GM19397 (cell line): ENCODE data around the gene ABCB8.

Experiments
- ATAC-seq: cut with Tn5 transposase; IDR thresholded peaks from one replicate; pipeline ENCODE4 v1.9.1; 2021; ENCODE audit warnings: mild to moderate bottlenecking, moderate library complexity; ENCODE audit not compliant: unreplicated experiment

Gene ABCB8

DNA sequence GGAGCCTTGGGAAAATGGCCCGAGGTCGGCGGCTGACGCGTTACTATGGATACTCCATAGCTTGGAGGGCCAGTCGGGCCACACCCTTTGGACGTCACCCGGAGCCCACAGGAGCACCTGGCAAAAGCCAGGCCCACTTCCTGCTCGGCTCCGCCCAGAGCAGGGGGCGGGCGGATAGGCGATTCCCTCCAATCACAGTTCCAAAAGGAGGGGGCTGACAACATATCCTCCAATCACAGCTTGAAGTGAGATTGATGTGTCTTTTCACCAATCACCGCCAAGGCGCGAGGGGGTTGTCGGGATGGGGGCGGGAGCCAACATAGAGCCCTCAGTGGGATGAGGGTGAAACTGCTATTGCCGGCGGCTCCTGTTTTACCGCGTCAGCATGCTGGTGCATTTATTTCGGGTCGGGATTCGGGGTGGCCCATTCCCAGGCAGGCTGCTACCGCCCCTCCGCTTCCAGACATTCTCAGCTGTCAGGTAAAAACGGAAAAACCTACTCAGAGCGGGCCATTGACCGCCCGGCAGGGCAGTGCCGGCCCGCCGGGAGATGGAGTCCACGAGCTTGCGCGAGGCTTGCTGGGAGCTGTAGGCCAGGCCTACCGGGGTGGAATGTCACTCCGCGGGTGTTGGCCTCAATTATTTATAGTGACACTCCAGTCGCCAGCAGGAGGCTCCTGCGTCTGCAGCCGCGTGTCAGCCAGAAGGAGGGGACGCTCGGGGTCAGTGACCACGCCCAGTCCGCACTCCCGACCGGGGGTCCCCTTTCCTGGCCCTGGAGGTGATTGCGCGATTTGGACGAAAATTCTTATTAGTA lies at the start of gene ABCB8:
Gene ABCB8 (plus strand): TSS at position 320 of the 817 bp plus-strand sequence. CDS start 66 bp downstream, at position 386.
- ATAC-seq, result peak; percentile 94

GRCh38 chr7:150979713-150980390 lies 48.4 kb upstream of the ABCB8 start:
- no peak for ATAC-seq

GRCh38 chr7:150980663-150981062 lies 47.6 kb upstream of the ABCB8 start:
- no peak for ATAC-seq

- ATAC-seq, result no peak
Measured at GRCh38 chr7:150981644-150982043, 46.6 kb upstream of the ABCB8 start.

GRCh38 chr7:150982351-150982750 lies 45.9 kb upstream of the ABCB8 start:
- no peak for ATAC-seq

GRCh38 chr7:150983893-150984368 lies 44.3 kb upstream of the ABCB8 start:
- no peak for ATAC-seq

- no peak for ATAC-seq
Measured at GRCh38 chr7:150986099-150986512, 42.1 kb upstream of the ABCB8 start.

- no peak for ATAC-seq
Measured at GRCh38 chr7:150986556-150986955, 41.7 kb upstream of the ABCB8 start.

GRCh38 chr7:150988230-150989226 lies 39.7 kb upstream of the ABCB8 start:
- ATAC-seq, result no peak

DNA sequence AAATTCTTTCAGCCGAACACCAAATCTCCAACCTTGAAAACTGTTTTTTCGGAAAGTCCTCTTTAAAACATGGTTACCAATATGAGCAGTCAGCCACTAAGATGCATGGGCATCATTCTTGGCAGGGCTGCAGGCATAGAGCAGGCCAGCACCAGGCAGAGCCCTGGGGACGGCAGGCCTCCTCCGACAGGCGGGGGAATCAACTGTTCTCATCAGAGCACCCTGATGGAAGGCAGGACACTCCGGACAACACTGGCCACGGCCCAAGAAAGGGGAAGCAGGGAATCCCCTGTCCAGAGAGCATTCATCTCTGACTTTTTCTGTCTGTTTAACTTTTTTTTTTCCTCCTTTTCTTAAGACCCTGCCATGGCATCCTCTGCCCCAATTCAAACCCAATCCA lies 38.8 kb upstream of the ABCB8 start:
- ATAC-seq, result no peak

GRCh38 chr7:150990416-150991186 lies 37.6 kb upstream of the ABCB8 start, which contains the start of gene NOS3:
Gene NOS3, plus strand, starts transcription at chr7:150991017. Its CDS starts 2,787 bp downstream, at chr7:150993804.
- no peak for ATAC-seq

- no peak for ATAC-seq
Measured at GRCh38 chr7:150992051-150992640, 36.1 kb upstream of the ABCB8 start.

DNA sequence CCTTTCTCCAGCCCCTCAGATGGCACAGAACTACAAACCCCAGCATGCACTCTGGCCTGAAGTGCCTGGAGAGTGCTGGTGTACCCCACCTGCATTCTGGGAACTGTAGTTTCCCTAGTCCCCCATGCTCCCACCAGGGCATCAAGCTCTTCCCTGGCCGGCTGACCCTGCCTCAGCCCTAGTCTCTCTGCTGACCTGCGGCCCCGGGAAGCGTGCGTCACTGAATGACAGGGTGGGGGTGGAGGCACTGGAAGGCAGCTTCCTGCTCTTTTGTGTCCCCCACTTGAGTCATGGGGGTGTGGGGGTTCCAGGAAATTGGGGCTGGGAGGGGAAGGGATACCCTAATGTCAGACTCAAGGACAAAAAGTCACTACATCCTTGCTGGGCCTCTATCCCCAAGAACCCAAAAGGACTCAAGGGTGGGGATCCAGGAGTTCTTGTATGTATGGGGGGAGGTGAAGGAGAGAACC lies 35.4 kb upstream of the ABCB8 start:
- no peak for ATAC-seq

- ATAC-seq, result no peak
Measured at GRCh38 chr7:150993511-150993910, 34.7 kb upstream of the ABCB8 start.

DNA sequence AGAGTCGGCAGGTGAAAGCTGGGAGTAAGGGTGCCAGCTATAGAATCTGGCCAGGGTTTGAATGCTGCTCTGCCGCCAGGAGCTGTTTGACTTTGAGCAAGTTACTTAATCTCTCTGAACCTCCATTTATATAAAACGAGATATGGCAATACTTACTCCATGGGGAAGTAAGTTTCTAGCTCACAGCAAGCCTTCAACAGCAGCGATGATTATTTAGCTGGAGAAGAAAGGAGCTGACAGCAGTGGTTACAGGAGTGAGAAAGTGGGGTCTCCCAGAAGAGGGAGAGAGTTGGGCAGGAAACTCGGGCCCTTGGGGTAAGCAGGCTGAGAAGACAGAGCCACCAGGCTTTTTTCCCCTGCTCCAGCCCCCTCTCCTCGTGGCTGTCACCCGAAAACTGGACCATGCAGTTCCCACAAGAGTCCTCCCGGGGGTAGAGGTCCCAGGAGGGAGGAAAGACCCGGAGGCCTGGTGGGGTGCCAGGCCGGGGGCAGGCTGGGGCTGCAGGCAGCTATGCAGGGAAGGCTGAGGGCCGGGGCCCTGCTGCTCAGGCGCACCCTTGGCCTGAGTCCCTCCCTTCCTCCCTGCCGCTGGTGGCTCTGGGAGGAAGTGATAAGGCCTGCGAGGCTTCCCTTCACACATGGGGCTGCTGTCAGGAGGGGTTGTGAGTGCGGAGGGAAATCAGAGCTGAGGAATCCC lies 34.0 kb upstream of the ABCB8 start:
- ATAC-seq, result no peak

DNA sequence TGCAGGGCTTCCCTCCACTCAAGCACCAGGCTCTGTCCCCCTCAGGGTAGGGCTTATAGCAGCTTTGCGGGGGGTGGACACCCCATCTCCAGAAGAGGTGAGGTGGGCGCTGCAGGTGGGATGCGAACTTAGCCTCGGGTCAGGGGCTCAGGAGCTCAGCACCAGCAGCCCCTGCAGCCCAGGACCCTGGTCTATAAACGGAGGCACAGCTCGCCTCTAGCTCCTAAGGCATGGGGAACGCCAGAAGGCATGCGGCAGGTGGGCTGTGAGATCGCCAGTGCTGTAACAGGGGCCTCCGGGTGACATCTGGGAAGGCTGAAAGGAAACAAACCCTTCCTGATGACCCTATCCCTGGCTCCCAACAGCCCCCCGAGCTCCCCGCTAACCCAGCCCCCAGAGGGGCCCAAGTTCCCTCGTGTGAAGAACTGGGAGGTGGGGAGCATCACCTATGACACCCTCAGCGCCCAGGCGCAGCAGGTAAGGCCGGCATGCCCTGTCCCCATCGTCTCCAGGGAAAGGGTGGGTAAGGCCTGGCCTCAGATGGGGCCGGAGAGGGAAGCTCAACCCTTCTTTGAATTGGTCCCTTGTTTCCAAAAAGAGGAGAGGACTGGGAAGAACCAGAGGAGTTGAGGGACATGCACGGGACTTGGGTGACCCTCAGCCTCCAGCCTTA lies 33.3 kb upstream of the ABCB8 start:
- ATAC-seq, result no peak

DNA sequence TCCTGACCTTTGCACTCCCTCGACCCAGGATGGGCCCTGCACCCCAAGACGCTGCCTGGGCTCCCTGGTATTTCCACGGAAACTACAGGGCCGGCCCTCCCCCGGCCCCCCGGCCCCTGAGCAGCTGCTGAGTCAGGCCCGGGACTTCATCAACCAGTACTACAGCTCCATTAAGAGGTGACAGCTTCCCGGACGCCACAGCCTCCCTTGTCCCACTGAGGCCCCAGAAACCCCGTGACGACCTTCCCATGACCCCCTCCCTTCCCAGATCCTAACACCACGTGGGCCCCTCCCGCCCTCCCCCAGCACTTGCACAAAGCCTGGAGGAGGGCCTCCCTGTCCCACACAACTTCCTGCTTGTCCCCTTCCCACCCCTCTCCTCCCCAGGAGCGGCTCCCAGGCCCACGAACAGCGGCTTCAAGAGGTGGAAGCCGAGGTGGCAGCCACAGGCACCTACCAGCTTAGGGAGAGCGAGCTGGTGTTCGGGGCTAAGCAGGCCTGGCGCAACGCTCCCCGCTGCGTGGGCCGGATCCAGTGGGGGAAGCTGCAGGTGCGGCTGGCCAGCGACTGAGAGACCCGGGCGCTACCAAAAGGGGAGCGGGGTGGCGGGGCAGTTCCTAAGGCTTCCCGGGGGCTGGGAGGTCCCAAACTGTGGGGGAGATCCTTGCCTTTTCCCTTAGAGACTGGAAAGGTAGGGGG lies 31.7 kb upstream of the ABCB8 start:
- no peak for ATAC-seq

- ATAC-seq, result no peak
Measured at GRCh38 chr7:150997075-150997511, 31.2 kb upstream of the ABCB8 start.
